DND-41 (cell line): ENCODE results near the gene CCDC80.

Experiments
- ATAC-seq: fragments of 200-7000 bp; cut with Tn5 transposase; 3 replicates; pipeline ENCODE4 v1.9.1; 2021; ENCODE audit warnings: low read depth; ENCODE audit not compliant: insufficient read depth
- DNase-seq: peaks from one replicate; pipeline ENCODE4 v3.0.0-alpha.2; 2020
- H2AFZ ChIP-seq: 2 replicates; pipeline ENCODE4 v1.6.0; 2012; ENCODE audit warnings: low read depth, low read length
- H3K27ac ChIP-seq: 2 replicates; pipeline ENCODE4 v1.5.1; 2012; ENCODE audit warnings: low read length, inconsistent platforms
- H3K27me3 ChIP-seq: fragments of 200-600 bp; sonication (generic); 2 replicates; pipeline ENCODE4 v1.6.0; 2012; ENCODE audit warnings: low read length, mild to moderate bottlenecking, inconsistent platforms; ENCODE audit not compliant: insufficient read depth, poor library complexity
- H3K36me3 ChIP-seq: 2 replicates; pipeline ENCODE4 v1.5.1; 2012; ENCODE audit warnings: low read length, inconsistent platforms; ENCODE audit not compliant: insufficient read depth
- H3K4me1 ChIP-seq: 2 replicates; pipeline ENCODE4 v1.5.1; 2012; ENCODE audit warnings: mild to moderate bottlenecking, low read length; ENCODE audit not compliant: insufficient read depth
- H3K4me2 ChIP-seq: 2 replicates; pipeline ENCODE4 v1.6.0; 2012; ENCODE audit warnings: mild to moderate bottlenecking, moderate library complexity, low read length, inconsistent platforms; ENCODE audit not compliant: insufficient read depth
- H3K4me3 ChIP-seq, 2 experiments: fragments of 200-600 bp in 1 of 2; shearing (Covaris generic) in 1 of 2; 2 replicates each; pipeline ENCODE4 v1.5.1; 2012 to 2016; ENCODE audit warnings: inconsistent platforms in 2 of 2, low read length in 2 of 2, mild to moderate bottlenecking in 2 of 2, low read depth in 1 of 2, moderate library complexity in 1 of 2
- H3K79me2 ChIP-seq: 2 replicates; pipeline ENCODE4 v1.6.0; 2012; ENCODE audit warnings: low read length, inconsistent platforms; ENCODE audit not compliant: insufficient read depth
- H3K9ac ChIP-seq: 2 replicates; pipeline ENCODE4 v1.6.0; 2012; ENCODE audit warnings: low read depth, mild to moderate bottlenecking, inconsistent platforms, low read length, moderate library complexity
- H3K9me3 ChIP-seq: 2 replicates; pipeline ENCODE4 v1.5.1; 2012; ENCODE audit warnings: low read length, moderate library complexity, mild to moderate bottlenecking, inconsistent platforms; ENCODE audit not compliant: insufficient read depth, severe bottlenecking
- H4K20me1 ChIP-seq: 2 replicates; pipeline ENCODE4 v1.6.0; 2012; ENCODE audit warnings: low read length; ENCODE audit not compliant: insufficient read depth
- EZH2 ChIP-seq: IDR thresholded peaks from 3 replicates; pipeline ENCODE4 v1.6.1; 2012; ENCODE audit warnings: borderline replicate concordance, low read depth, mild to moderate bottlenecking, moderate library complexity, low read length, inconsistent platforms; ENCODE audit not compliant: severe bottlenecking
- TF ChIP-seq, protein P1 (sequence below): IDR thresholded peaks from 2 replicates; pipeline ENCODE4 v1.5.1; 2012; ENCODE audit warnings: borderline replicate concordance, low read length, moderate library complexity, mild to moderate bottlenecking; ENCODE audit not compliant: poor library complexity, severe bottlenecking; ENCODE audit errors: extremely low read depth

The CCDC80 gene

GRCh38 chr3:112640930-112641801 lies at the start of gene CCDC80:
TSS of gene CCDC80 (minus strand) at chr3:112641143. CDS start at chr3:112639905, 1,238 bp downstream.
- ATAC-seq (no peak), DNase-seq (no peak)
- Histone ChIP-seq H4K20me1 (no peaks in the 10 kb centered on the region; the same call in 1 of the 2 replicates), H3K4me3 (no peak within 1 kb of the TSS), H3K27me3 (peaks cover 14% of the 10 kb centered on the region), H3K79me2 (no peaks in the 10 kb centered on the region), H3K9me3 (no peaks in the 10 kb centered on the region), H3K9ac (no peak within 1 kb of the TSS), H3K36me3 (no peaks in the 10 kb centered on the region), H3K4me2 (no peak within 1 kb of the TSS), H3K27ac (no peak within 1 kb of the TSS), H2AFZ (no peak within 1 kb of the TSS; the same call in 1 of the 2 replicates), H3K4me1 (no peaks in the 10 kb centered on the region)
- TF ChIP-seq, protein P1, sequence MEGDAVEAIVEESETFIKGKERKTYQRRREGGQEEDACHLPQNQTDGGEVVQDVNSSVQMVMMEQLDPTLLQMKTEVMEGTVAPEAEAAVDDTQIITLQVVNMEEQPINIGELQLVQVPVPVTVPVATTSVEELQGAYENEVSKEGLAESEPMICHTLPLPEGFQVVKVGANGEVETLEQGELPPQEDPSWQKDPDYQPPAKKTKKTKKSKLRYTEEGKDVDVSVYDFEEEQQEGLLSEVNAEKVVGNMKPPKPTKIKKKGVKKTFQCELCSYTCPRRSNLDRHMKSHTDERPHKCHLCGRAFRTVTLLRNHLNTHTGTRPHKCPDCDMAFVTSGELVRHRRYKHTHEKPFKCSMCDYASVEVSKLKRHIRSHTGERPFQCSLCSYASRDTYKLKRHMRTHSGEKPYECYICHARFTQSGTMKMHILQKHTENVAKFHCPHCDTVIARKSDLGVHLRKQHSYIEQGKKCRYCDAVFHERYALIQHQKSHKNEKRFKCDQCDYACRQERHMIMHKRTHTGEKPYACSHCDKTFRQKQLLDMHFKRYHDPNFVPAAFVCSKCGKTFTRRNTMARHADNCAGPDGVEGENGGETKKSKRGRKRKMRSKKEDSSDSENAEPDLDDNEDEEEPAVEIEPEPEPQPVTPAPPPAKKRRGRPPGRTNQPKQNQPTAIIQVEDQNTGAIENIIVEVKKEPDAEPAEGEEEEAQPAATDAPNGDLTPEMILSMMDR: no peak
- TF ChIP-seq EZH2: no peak

GRCh38 chr3:112689989-112690388 lies 49.0 kb upstream of the CCDC80 start:
- Histone ChIP-seq H3K4me1 (no peaks in the 10 kb centered on the region), H3K4me2 (no peak overlapping the region), H3K4me3 (no peak overlapping the region), H4K20me1 (no peaks in the 10 kb centered on the region), H3K9ac (no peak overlapping the region), H3K79me2 (no peaks in the 10 kb centered on the region), H2AFZ (no peak overlapping the region), H3K36me3 (no peaks in the 10 kb centered on the region), H3K27me3 (peaks cover 4% of the 10 kb centered on the region), H3K9me3 (no peaks in the 10 kb centered on the region), H3K27ac (no peak overlapping the region)
- TF ChIP-seq, protein P1: no peak
- TF ChIP-seq EZH2: no peak
- DNase-seq: no peak
- ATAC-seq: no peak

GRCh38 chr3:112689385-112689784 lies 48.4 kb upstream of the CCDC80 start:
- no peaks in the 10 kb centered on the region for H3K4me1 ChIP-seq
- TF ChIP-seq EZH2: no peak
- TF ChIP-seq, protein P1: no peak
- no peak overlapping the region for H3K27ac ChIP-seq
- no peaks in the 10 kb centered on the region for H3K36me3 ChIP-seq
- H3K9me3 ChIP-seq: no peaks in the 10 kb centered on the region
- H3K27me3 ChIP-seq: peaks cover 4% of the 10 kb centered on the region
- H3K4me2 ChIP-seq: no peak overlapping the region
- no peak overlapping the region for H3K4me3 ChIP-seq
- no peaks in the 10 kb centered on the region for H4K20me1 ChIP-seq
- no peaks in the 10 kb centered on the region for H3K79me2 ChIP-seq
- no peak overlapping the region for H2AFZ ChIP-seq
- H3K9ac ChIP-seq: no peak overlapping the region
- ATAC-seq: no peak
- DNase-seq: no peak
